ENCODE measurements around the gene TACSTD2.
"Not testable (repeated sequence)": the region's sequence is repeated elsewhere in the genome, so short reads cannot be mapped to it uniquely, and the experiment has no call there.

Gene TACSTD2

GRCh38 chr1:58555393-58555792 is 21.7 kb downstream of the TACSTD2 start:
- DNase-seq: no peak

GRCh38 chr1:58551186-58552140 is 25.6 kb downstream of the TACSTD2 start:
- no peak for DNase-seq

GRCh38 chr1:58549291-58549690 is 27.8 kb downstream of the TACSTD2 start:
- DNase-seq: not testable (repeated sequence)

GRCh38 chr1:58548371-58548770 is 28.7 kb downstream of the TACSTD2 start:
- DNase-seq: peak; percentile 65

GRCh38 chr1:58546520-58547308 is 30.3 kb downstream of the TACSTD2 start, which contains the start of gene OMA1:
Gene OMA1 (minus strand): TSS chr1:58546726. CDS start chr1:58539294, 7,432 bp downstream.
- DNase-seq: peak; percentile 93

GRCh38 chr1:58545591-58546519 is 31.2 kb downstream of the TACSTD2 start:
- DNase-seq: peak; percentile 67

- no peak for DNase-seq
Measured at GRCh38 chr1:58543260-58543659, 33.8 kb downstream of the TACSTD2 start.

GRCh38 chr1:58539553-58539952 is 37.5 kb downstream of the TACSTD2 start:
- no peak for DNase-seq

GRCh38 chr1:58538821-58539220 is 38.2 kb downstream of the TACSTD2 start:
- DNase-seq: no peak

- DNase-seq: not testable (repeated sequence)
Measured at GRCh38 chr1:58531842-58532241, 45.2 kb downstream of the TACSTD2 start.

- DNase-seq: peak; percentile 15
Measured at GRCh38 chr1:58529284-58529683, 47.8 kb downstream of the TACSTD2 start.

GRCh38 chr1:58528518-58528917 is 48.5 kb downstream of the TACSTD2 start:
- DNase-seq: no peak
